Measurements from ENCODE around the gene PHF14.

PHF14 gene

GRCh38 chr7:11104578-11104977 is 130.9 kb downstream of the PHF14 start:
- H3K27ac ChIP-seq (ENCODE audit: insufficient read depth in 1 of 2, low read depth in 1 of 2, low read length in 2 of 2, poor library complexity in 1 of 2, severe bottlenecking in 2 of 2) = no peak overlapping the region
- no peaks in the 10 kb centered on the region for H3K9me3 ChIP-seq (ENCODE audit: control extremely low read depth in 1 of 5, control insufficient read depth in 4 of 5, insufficient read depth in 2 of 5, low read depth in 1 of 5, low read length in 4 of 5)
- WGBS (ENCODE audit: insufficient coverage) = no CpG with 5 or more reads among the region's 2 CpGs
- no peak overlapping the region for H3K4me3 ChIP-seq (ENCODE audit: control insufficient read depth in 1 of 7, extremely low read depth in 1 of 7, insufficient read depth in 4 of 7, low read depth in 2 of 7, low read length in 6 of 7)
- POLR2A ChIA-PET = no interaction called here
- no peaks in the 10 kb centered on the region for H3K27me3 ChIP-seq (replicated peaks in 2 of 5; ENCODE audit: control insufficient read depth in 4 of 5, insufficient read depth in 5 of 5, low read length in 4 of 5)
- H3K36me3 ChIP-seq (ENCODE audit: control insufficient read depth in 4 of 4, insufficient read depth in 4 of 4, low read length in 3 of 4) = peaks cover 0 to 10% (median 6%) of the 10 kb centered on the region in 4 experiments
- CTCF ChIA-PET = no interaction called here
- no peaks in the 10 kb centered on the region for H3K4me1 ChIP-seq (ENCODE audit: control extremely low read depth in 1 of 4, control insufficient read depth in 4 of 4, insufficient read depth in 4 of 4, low read length in 3 of 4)
- DNase-seq = no peak

- ChIA-PET POLR2A (no interaction called here), CTCF (interaction anchor here (0.8 to 1.1 kb wide), 2 partner anchors 12 to 16 kb away, joined by 3 read pairs; no protein-coding TSS in a partner anchor)
- H3K4me1 ChIP-seq (ENCODE audit: control extremely low read depth in 1 of 4, control insufficient read depth in 4 of 4, insufficient read depth in 4 of 4, low read length in 3 of 4) = no peaks in the 10 kb centered on the region
- no peak for DNase-seq
- H3K4me3 ChIP-seq (ENCODE audit: control insufficient read depth in 1 of 7, extremely low read depth in 1 of 7, insufficient read depth in 4 of 7, low read depth in 2 of 7, low read length in 6 of 7) = no peak overlapping the region
- peaks cover 2 to 6% (median 5%) of the 10 kb centered on the region in 4 experiments for H3K36me3 ChIP-seq (ENCODE audit: control insufficient read depth in 4 of 4, insufficient read depth in 4 of 4, low read length in 3 of 4)
- no peak overlapping the region for H3K27ac ChIP-seq (ENCODE audit: insufficient read depth in 1 of 2, low read depth in 1 of 2, low read length in 2 of 2, poor library complexity in 1 of 2, severe bottlenecking in 2 of 2)
- no peaks in the 10 kb centered on the region for H3K9me3 ChIP-seq (ENCODE audit: control extremely low read depth in 1 of 5, control insufficient read depth in 4 of 5, insufficient read depth in 2 of 5, low read depth in 1 of 5, low read length in 4 of 5)
- H3K27me3 ChIP-seq (replicated peaks in 2 of 5; ENCODE audit: control insufficient read depth in 4 of 5, insufficient read depth in 5 of 5, low read length in 4 of 5) = no peaks in the 10 kb centered on the region
Observed at GRCh38 chr7:11109659-11110058, 136.0 kb downstream of the PHF14 start.

- no peak for DNase-seq
- H3K27me3 ChIP-seq (replicated peaks in 2 of 5; ENCODE audit: control insufficient read depth in 4 of 5, insufficient read depth in 5 of 5, low read length in 4 of 5) = no peaks in the 10 kb centered on the region
- peaks cover 11 to 14% (median 13%) of the 10 kb centered on the region in 4 experiments for H3K36me3 ChIP-seq (ENCODE audit: control insufficient read depth in 4 of 4, insufficient read depth in 4 of 4, low read length in 3 of 4)
- no peak overlapping the region for H3K27ac ChIP-seq (ENCODE audit: insufficient read depth in 1 of 2, low read depth in 1 of 2, low read length in 2 of 2, poor library complexity in 1 of 2, severe bottlenecking in 2 of 2)
- H3K4me3 ChIP-seq (ENCODE audit: control insufficient read depth in 1 of 7, extremely low read depth in 1 of 7, insufficient read depth in 4 of 7, low read depth in 2 of 7, low read length in 6 of 7) = no peak overlapping the region
- ChIA-PET CTCF (no interaction called here), POLR2A (no interaction called here)
- H3K4me1 ChIP-seq (ENCODE audit: control extremely low read depth in 1 of 4, control insufficient read depth in 4 of 4, insufficient read depth in 4 of 4, low read length in 3 of 4) = no peaks in the 10 kb centered on the region
- H3K9me3 ChIP-seq (ENCODE audit: control extremely low read depth in 1 of 5, control insufficient read depth in 4 of 5, insufficient read depth in 2 of 5, low read depth in 1 of 5, low read length in 4 of 5) = no peaks in the 10 kb centered on the region
- no CpG with 5 or more reads among the region's 3 CpGs for WGBS (ENCODE audit: insufficient coverage)
Observed at GRCh38 chr7:11120068-11120664, 146.5 kb downstream of the PHF14 start.

GRCh38 chr7:11120675-11121220 is 147.1 kb downstream of the PHF14 start:
- no CpG with 5 or more reads among the region's 3 CpGs for whole genome bisulfite sequencing (ENCODE audit: insufficient coverage)
- ChIA-PET POLR2A (no interaction called here), CTCF (no interaction called here)
- Histone ChIP-seq H3K9me3 (ENCODE audit: control extremely low read depth in 1 of 5, control insufficient read depth in 4 of 5, insufficient read depth in 2 of 5, low read depth in 1 of 5, low read length in 4 of 5) (no peaks in the 10 kb centered on the region), H3K36me3 (ENCODE audit: control insufficient read depth in 4 of 4, insufficient read depth in 4 of 4, low read length in 3 of 4) (peaks cover 11 to 14% (median 12%) of the 10 kb centered on the region in 4 experiments), H3K4me3 (ENCODE audit: control insufficient read depth in 1 of 7, extremely low read depth in 1 of 7, insufficient read depth in 4 of 7, low read depth in 2 of 7, low read length in 6 of 7) (no peak overlapping the region), H3K4me1 (ENCODE audit: control extremely low read depth in 1 of 4, control insufficient read depth in 4 of 4, insufficient read depth in 4 of 4, low read length in 3 of 4) (no peaks in the 10 kb centered on the region), H3K27me3 (replicated peaks in 2 of 5; ENCODE audit: control insufficient read depth in 4 of 5, insufficient read depth in 5 of 5, low read length in 4 of 5) (no peaks in the 10 kb centered on the region), H3K27ac (ENCODE audit: insufficient read depth in 1 of 2, low read depth in 1 of 2, low read length in 2 of 2, poor library complexity in 1 of 2, severe bottlenecking in 2 of 2) (no peak overlapping the region)
- no peak for DNase-seq

GRCh38 chr7:11124856-11125559 is 151.3 kb downstream of the PHF14 start:
- WGBS (ENCODE audit: insufficient coverage) = no CpG with 5 or more reads among the region's 2 CpGs
- Histone ChIP-seq H3K27ac (ENCODE audit: insufficient read depth in 1 of 2, low read depth in 1 of 2, low read length in 2 of 2, poor library complexity in 1 of 2, severe bottlenecking in 2 of 2) (no peak overlapping the region), H3K4me3 (ENCODE audit: control insufficient read depth in 1 of 7, extremely low read depth in 1 of 7, insufficient read depth in 4 of 7, low read depth in 2 of 7, low read length in 6 of 7) (no peak overlapping the region), H3K4me1 (ENCODE audit: control extremely low read depth in 1 of 4, control insufficient read depth in 4 of 4, insufficient read depth in 4 of 4, low read length in 3 of 4) (no peaks in the 10 kb centered on the region), H3K27me3 (replicated peaks in 2 of 5; ENCODE audit: control insufficient read depth in 4 of 5, insufficient read depth in 5 of 5, low read length in 4 of 5) (no peaks in the 10 kb centered on the region), H3K36me3 (ENCODE audit: control insufficient read depth in 4 of 4, insufficient read depth in 4 of 4, low read length in 3 of 4) (peaks cover 5 to 12% (median 7%) of the 10 kb centered on the region in 4 experiments), H3K9me3 (ENCODE audit: control extremely low read depth in 1 of 5, control insufficient read depth in 4 of 5, insufficient read depth in 2 of 5, low read depth in 1 of 5, low read length in 4 of 5) (no peaks in the 10 kb centered on the region)
- CTCF ChIA-PET = interaction anchor here (1.2 kb wide), 1 partner anchor 15 kb away, joined by 3 read pairs; no protein-coding TSS in a partner anchor
- DNase-seq = no peak
- POLR2A ChIA-PET = no interaction called here

- no peak for DNase-seq
- Histone ChIP-seq H3K4me1 (ENCODE audit: control extremely low read depth in 1 of 4, control insufficient read depth in 4 of 4, insufficient read depth in 4 of 4, low read length in 3 of 4) (no peaks in the 10 kb centered on the region), H3K27me3 (replicated peaks in 2 of 5; ENCODE audit: control insufficient read depth in 4 of 5, insufficient read depth in 5 of 5, low read length in 4 of 5) (no peaks in the 10 kb centered on the region), H3K27ac (ENCODE audit: insufficient read depth in 1 of 2, low read depth in 1 of 2, low read length in 2 of 2, poor library complexity in 1 of 2, severe bottlenecking in 2 of 2) (no peak overlapping the region), H3K36me3 (ENCODE audit: control insufficient read depth in 4 of 4, insufficient read depth in 4 of 4, low read length in 3 of 4) (peaks cover 0 to 12% (median 3%) of the 10 kb centered on the region in 4 experiments), H3K9me3 (ENCODE audit: control extremely low read depth in 1 of 5, control insufficient read depth in 4 of 5, insufficient read depth in 2 of 5, low read depth in 1 of 5, low read length in 4 of 5) (no peaks in the 10 kb centered on the region), H3K4me3 (ENCODE audit: control insufficient read depth in 1 of 7, extremely low read depth in 1 of 7, insufficient read depth in 4 of 7, low read depth in 2 of 7, low read length in 6 of 7) (no peak overlapping the region)
- ChIA-PET CTCF (interaction anchor here (0.6 to 0.8 kb wide), 3 partner anchors 10 to 226 kb away, joined by 3 to 4 read pairs (median 4); no protein-coding TSS in a partner anchor), POLR2A (no interaction called here)
- WGBS (ENCODE audit: insufficient coverage) = 86% methylated on average over 3 of the region's 3 CpGs
Observed at GRCh38 chr7:11127114-11127785, 153.6 kb downstream of the PHF14 start.

GRCh38 chr7:11127988-11128387 is 154.3 kb downstream of the PHF14 start:
- Histone ChIP-seq H3K4me3 (ENCODE audit: control insufficient read depth in 1 of 7, extremely low read depth in 1 of 7, insufficient read depth in 4 of 7, low read depth in 2 of 7, low read length in 6 of 7) (no peak overlapping the region), H3K27me3 (replicated peaks in 2 of 5; ENCODE audit: control insufficient read depth in 4 of 5, insufficient read depth in 5 of 5, low read length in 4 of 5) (no peaks in the 10 kb centered on the region), H3K9me3 (ENCODE audit: control extremely low read depth in 1 of 5, control insufficient read depth in 4 of 5, insufficient read depth in 2 of 5, low read depth in 1 of 5, low read length in 4 of 5) (no peaks in the 10 kb centered on the region), H3K4me1 (ENCODE audit: control extremely low read depth in 1 of 4, control insufficient read depth in 4 of 4, insufficient read depth in 4 of 4, low read length in 3 of 4) (no peaks in the 10 kb centered on the region), H3K36me3 (ENCODE audit: control insufficient read depth in 4 of 4, insufficient read depth in 4 of 4, low read length in 3 of 4) (peaks cover 0 to 7% (median 3%) of the 10 kb centered on the region in 4 experiments), H3K27ac (ENCODE audit: insufficient read depth in 1 of 2, low read depth in 1 of 2, low read length in 2 of 2, poor library complexity in 1 of 2, severe bottlenecking in 2 of 2) (no peak overlapping the region)
- DNase-seq = no peak
- ChIA-PET POLR2A (no interaction called here), CTCF (no interaction called here)

Measured in common myeloid progenitor, CD34-positive (primary cell).